OCI-LY7 (cell line): ENCODE data around the gene COG8. TPM values are rescaled to one million over a fixed set of nuclear protein-coding genes. Genes with fewer than 3 reads are reported as not detected.
A peak's percentile ranks its signal among the peaks of the same experiment; 100 is the strongest.

ENCODE experiments used
- BruUV-seq: library from RNA; stranded (reverse); fragments of 400-500 nt; replicated peaks from 2 replicates; lab custom pipeline; 2021; lab: Mats Ljungman, UMichigan
- CTCF ChIA-PET: fragments of 300-600 bp; sonication (Branson Sonifier 250); formaldehyde crosslinking; loops from one replicate; lab custom pipeline; 2022; ENCODE audit warnings: antibody characterized with exemption; ENCODE audit not compliant: unreplicated experiment; lab: Charles Lee
- POLR2A ChIA-PET: fragments of 300-600 bp; sonication (Branson Sonifier 250); formaldehyde crosslinking; loops from one replicate; lab custom pipeline; 2022; ENCODE audit warnings: antibody characterized with exemption; lab: Charles Lee
- DNase-seq: peaks from one replicate; pipeline ENCODE4 v3.0.0-alpha.2; 2015; ENCODE audit warnings: low spot score
- H2AFZ ChIP-seq: fragments of 200-600 bp; sonication (generic), shearing (Covaris generic); 2 replicates; pipeline ENCODE4 v1.6.1; 2014; ENCODE audit warnings: mild to moderate bottlenecking, antibody characterized with exemption, low read length, moderate library complexity
- H3K27ac ChIP-seq: fragments of 200-600 bp; sonication (generic); 2 replicates; pipeline ENCODE4 v1.5.1; 2014; ENCODE audit warnings: mixed run types, low read depth, mild to moderate bottlenecking, moderate library complexity, low read length, inconsistent platforms; ENCODE audit not compliant: poor library complexity, severe bottlenecking
- H3K36me3 ChIP-seq: fragments of 200-600 bp; sonication (generic); 2 replicates; pipeline ENCODE4 v1.6.1; 2014; ENCODE audit warnings: mild to moderate bottlenecking, antibody characterized with exemption, low read length, moderate library complexity, mixed read lengths; ENCODE audit not compliant: insufficient read depth
- H3K4me1 ChIP-seq: fragments of 200-600 bp; sonication (generic); 2 replicates; pipeline ENCODE4 v1.5.1; 2014; ENCODE audit warnings: mild to moderate bottlenecking, low read length; ENCODE audit not compliant: insufficient read depth, poor library complexity, severe bottlenecking
- H3K4me2 ChIP-seq: fragments of 200-600 bp; sonication (generic); 2 replicates; pipeline ENCODE4 v1.6.1; 2014; ENCODE audit warnings: mild to moderate bottlenecking, low read length
- H3K4me3 ChIP-seq: fragments of 200-600 bp; sonication (generic); 2 replicates; pipeline ENCODE4 v1.5.1; 2014; ENCODE audit warnings: mild to moderate bottlenecking, low read depth, low read length; ENCODE audit not compliant: poor library complexity, severe bottlenecking
- H3K79me2 ChIP-seq: fragments of 200-600 bp; sonication (generic); 2 replicates; pipeline ENCODE4 v1.6.1; 2016; ENCODE audit warnings: low read depth, mild to moderate bottlenecking, low read length, moderate library complexity, mixed read lengths; ENCODE audit not compliant: insufficient read depth
- H3K9me2 ChIP-seq: fragments of 200-600 bp; sonication (generic); 2 replicates; pipeline ENCODE4 v1.6.1; 2016; ENCODE audit warnings: mild to moderate bottlenecking, low read length, mixed read lengths; ENCODE audit not compliant: insufficient read depth
- H3K9me3 ChIP-seq: fragments of 200-600 bp; sonication (generic); 2 replicates; pipeline ENCODE4 v1.6.1; 2014; ENCODE audit warnings: mild to moderate bottlenecking, mixed run types, low read length, mixed read lengths
- H4K20me1 ChIP-seq: fragments of 200-600 bp; sonication (generic); 2 replicates; pipeline ENCODE4 v1.6.1; 2014; ENCODE audit warnings: mild to moderate bottlenecking, antibody characterized with exemption, low read length, moderate library complexity, mixed read lengths; ENCODE audit not compliant: insufficient read depth
- EZH2phosphoT487 ChIP-seq: fragments of 200-600 bp; sonication (generic); IDR thresholded peaks from 2 replicates; pipeline ENCODE4 v1.6.1; 2018; ENCODE audit warnings: low read depth, borderline replicate concordance, mild to moderate bottlenecking, mixed run types, antibody characterized with exemption, low read length, moderate library complexity, mixed read lengths
- intact Hi-C: fragments of 100-400 bp; cut with micrococcal nuclease; formaldehyde crosslinking; loops from one replicate; pipeline ENCODE4 v1.10.0; 2022; ENCODE audit not compliant: unreplicated experiment
- total RNA-seq, 2 experiments: library from RNA; depleted of rRNA in 1 of 2; stranded (reverse); fragments of >200 nt in 1 of 2; shearing (Covaris generic) in 1 of 2; gene quantifications; 2 replicates each; pipeline ENCODE4 v1.2.3, GENCODE V29; 2014 to 2022
- TF ChIP-seq, protein P1 (sequence below): fragments of 200-600 bp; sonication (generic); conservative IDR thresholded peaks from 2 replicates; pipeline ENCODE4 v1.5.1; 2014; ENCODE audit warnings: mild to moderate bottlenecking, antibody characterized with exemption, low read length, moderate library complexity, mixed read lengths

COG8 gene
- total RNA-seq, 2 experiments from 2014 or later = 55.9 to 60.3 TPM

DNA sequence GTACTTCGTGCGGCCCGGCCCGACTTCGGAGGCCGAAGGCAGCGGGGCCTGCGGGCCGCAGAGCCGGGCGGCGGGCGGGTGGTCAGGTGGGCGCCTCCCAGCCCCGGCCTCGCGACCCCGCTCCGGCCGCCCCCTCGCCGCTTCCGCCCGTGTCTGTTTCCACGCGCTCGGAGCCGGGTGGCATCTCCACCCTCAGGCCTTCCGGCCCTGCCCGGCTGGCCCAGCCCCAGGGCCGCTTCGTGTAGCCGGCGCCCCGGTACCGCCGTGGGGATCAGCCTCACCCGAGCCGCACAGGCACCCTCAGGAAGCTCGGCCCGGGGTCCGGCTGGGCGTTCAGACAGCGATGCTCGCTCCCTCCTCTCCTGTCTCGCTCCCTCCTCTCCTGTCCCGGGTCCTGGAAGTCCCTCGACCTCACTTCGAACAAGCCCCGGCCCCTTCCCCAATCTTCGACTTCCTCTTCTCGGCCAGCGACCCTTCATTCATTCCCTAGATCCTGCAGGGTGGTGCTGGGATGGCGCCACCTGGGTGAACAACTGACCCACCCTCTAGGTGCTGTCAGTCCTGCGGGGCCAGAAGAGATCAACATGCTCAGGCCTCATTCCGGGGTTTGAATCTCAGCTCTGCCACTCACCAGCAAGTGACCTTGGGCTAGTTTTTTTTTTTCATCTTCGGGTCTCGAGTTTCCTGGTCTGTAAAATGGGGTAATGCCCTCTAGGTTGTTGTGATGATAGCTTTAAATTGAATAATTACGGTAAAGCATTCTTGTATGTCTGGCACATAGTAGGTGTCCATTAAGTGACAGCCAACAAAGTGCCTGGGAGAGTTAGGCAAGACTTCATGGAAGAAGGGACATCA, 27.6 kb downstream of the COG8 start:
- H3K9me3 ChIP-seq = no peaks in the 10 kb centered on the region
- H3K27ac ChIP-seq = peak overlapping the region; percentile 56
- intact Hi-C loops = loop anchor here (1.0 kb wide), 2 partner anchors 19 to 28 kb away; partner anchors contain the start of genes COG8, NIP7 and PDF
- H2AFZ ChIP-seq = peak overlapping the region; percentile 58; the same call in 1 of the 2 replicates
- CTCF ChIA-PET = no interaction called here
- TSS peak; percentile 67 for BruUV-seq
- H3K9me2 ChIP-seq = no peaks in the 10 kb centered on the region
- peaks cover 38% of the 10 kb centered on the region for H3K36me3 ChIP-seq
- peak overlapping the region; percentile 72 for H3K4me2 ChIP-seq
- POLR2A ChIA-PET = interaction anchor here (1.0 kb wide), 1 partner anchor 443 kb away, joined by 3 read pairs; the partner anchor contains the start of gene NOB1
- peaks cover 12% of the 10 kb centered on the region for H3K4me1 ChIP-seq
- TF ChIP-seq EZH2phosphoT487 = no peak
- TF ChIP-seq, protein P1, sequence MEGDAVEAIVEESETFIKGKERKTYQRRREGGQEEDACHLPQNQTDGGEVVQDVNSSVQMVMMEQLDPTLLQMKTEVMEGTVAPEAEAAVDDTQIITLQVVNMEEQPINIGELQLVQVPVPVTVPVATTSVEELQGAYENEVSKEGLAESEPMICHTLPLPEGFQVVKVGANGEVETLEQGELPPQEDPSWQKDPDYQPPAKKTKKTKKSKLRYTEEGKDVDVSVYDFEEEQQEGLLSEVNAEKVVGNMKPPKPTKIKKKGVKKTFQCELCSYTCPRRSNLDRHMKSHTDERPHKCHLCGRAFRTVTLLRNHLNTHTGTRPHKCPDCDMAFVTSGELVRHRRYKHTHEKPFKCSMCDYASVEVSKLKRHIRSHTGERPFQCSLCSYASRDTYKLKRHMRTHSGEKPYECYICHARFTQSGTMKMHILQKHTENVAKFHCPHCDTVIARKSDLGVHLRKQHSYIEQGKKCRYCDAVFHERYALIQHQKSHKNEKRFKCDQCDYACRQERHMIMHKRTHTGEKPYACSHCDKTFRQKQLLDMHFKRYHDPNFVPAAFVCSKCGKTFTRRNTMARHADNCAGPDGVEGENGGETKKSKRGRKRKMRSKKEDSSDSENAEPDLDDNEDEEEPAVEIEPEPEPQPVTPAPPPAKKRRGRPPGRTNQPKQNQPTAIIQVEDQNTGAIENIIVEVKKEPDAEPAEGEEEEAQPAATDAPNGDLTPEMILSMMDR = peak; percentile 66
- DNase-seq = peak; percentile 67
- H4K20me1 ChIP-seq = no peaks in the 10 kb centered on the region
- H3K4me3 ChIP-seq = peak overlapping the region; percentile 78
- peaks cover 31% of the 10 kb centered on the region for H3K79me2 ChIP-seq

- no peaks in the 10 kb centered on the region for H3K9me2 ChIP-seq
- peak; percentile 97 for DNase-seq
- ChIA-PET CTCF (no interaction called here), POLR2A (interaction anchor here (0.8 to 1.4 kb wide), 3 partner anchors 9 to 122 kb away, joined by 3 to 5 read pairs (median 3); no protein-coding TSS in a partner anchor)
- peak within 1 kb of the TSS; percentile 97; the same call in 1 of the 2 replicates for H2AFZ ChIP-seq
- peak within 1 kb of the TSS; percentile 78 for H3K4me3 ChIP-seq
- peak within 1 kb of the TSS; percentile 88 for H3K4me2 ChIP-seq
- H3K79me2 ChIP-seq = peaks cover 31% of the 10 kb centered on the region
- no TSS peak for BruUV-seq
- H3K4me1 ChIP-seq = peaks cover 12% of the 10 kb centered on the region
- no peaks in the 10 kb centered on the region for H3K9me3 ChIP-seq
- intact Hi-C loops = loop anchor here (1.0 kb wide), 2 partner anchors 19 to 28 kb away; partner anchors contain the start of genes COG8, NIP7 and PDF
- peaks cover 30% of the 10 kb centered on the region for H3K36me3 ChIP-seq
- H4K20me1 ChIP-seq = no peaks in the 10 kb centered on the region
- H3K27ac ChIP-seq = peak within 1 kb of the TSS; percentile 58
- no peak for TF ChIP-seq EZH2phosphoT487
- TF ChIP-seq, protein P1 = peak; percentile 72
Observed at GRCh38 chr16:69310653-69311532, 28.5 kb downstream of the COG8 start, which contains the start of gene VPS4A. VPS4A (plus strand) TSS chr16:69311350; CDS start chr16:69311512, 162 bp downstream.
